IMR-90 (cell line): ENCODE results near the gene CLDN9. TPM values are rescaled to one million over a fixed set of nuclear protein-coding genes. Genes with fewer than 3 reads are reported as not detected.

ENCODE experiments used
- ATAC-seq: fragments of 200-7000 bp; cut with Tn5 transposase; 2 replicates; pipeline ENCODE4 v1.9.1; 2020; ENCODE audit warnings: low read depth, mild to moderate bottlenecking, moderate library complexity
- BruUV-seq: library from RNA; stranded (reverse); fragments of 400-500 nt; replicated peaks from 2 replicates; lab custom pipeline; 2021; lab: Mats Ljungman, UMichigan
- CTCF ChIA-PET: fragments of 300-600 bp; formaldehyde crosslinking; extraction: SDS; loops from one replicate; lab custom pipeline; 2021; ENCODE audit warnings: antibody characterized with exemption; lab: Yijun Ruan, JAX
- POLR2A ChIA-PET: fragments of 300-600 bp; sonication (Branson Sonifier 250); formaldehyde crosslinking; loops from one replicate; lab custom pipeline; 2022; ENCODE audit warnings: antibody characterized with exemption; ENCODE audit not compliant: unreplicated experiment; lab: Charles Lee
- DNase-seq: peaks from one replicate; pipeline ENCODE4 v3.0.0; 2013
- H2AFZ ChIP-seq: replicated peaks from 2 replicates; pipeline ENCODE3; 2013; ENCODE audit warnings: low read length, mild to moderate bottlenecking; ENCODE audit not compliant: poor library complexity
- H2AK5ac ChIP-seq: 2 replicates; pipeline ENCODE4 v1.6.1; 2013; ENCODE audit warnings: low read depth, low read length, inconsistent platforms
- H2AK9ac ChIP-seq: replicated peaks from 2 replicates; pipeline ENCODE3; 2013; ENCODE audit warnings: mild to moderate bottlenecking, low read depth, low read length, moderate library complexity; ENCODE audit not compliant: poor library complexity
- H2BK120ac ChIP-seq: 2 replicates; pipeline ENCODE4 v1.6.1; 2013; ENCODE audit warnings: low read depth, low read length, inconsistent platforms
- H2BK15ac ChIP-seq: 3 replicates; pipeline ENCODE4 v1.6.1; 2013; ENCODE audit warnings: low read depth, low read length, inconsistent platforms
- H2BK20ac ChIP-seq: 2 replicates; pipeline ENCODE4 v1.6.1; 2013; ENCODE audit warnings: low read depth, mild to moderate bottlenecking, inconsistent platforms, low read length, moderate library complexity
- H2BK5ac ChIP-seq: 2 replicates; pipeline ENCODE4 v1.6.1; 2013; ENCODE audit warnings: mild to moderate bottlenecking, low read depth, low read length, inconsistent platforms; ENCODE audit not compliant: poor library complexity, severe bottlenecking
- H3K14ac ChIP-seq: replicated peaks from 2 replicates; pipeline ENCODE4 v1.6.1; 2013; ENCODE audit warnings: low read depth, low read length, inconsistent platforms
- H3K18ac ChIP-seq: 2 replicates; pipeline ENCODE4 v1.6.1; 2013; ENCODE audit warnings: low read depth, low read length, control low read depth
- H3K23ac ChIP-seq: 2 replicates; pipeline ENCODE4 v1.6.1; 2013; ENCODE audit warnings: low read depth, low read length, inconsistent platforms
- H3K27ac ChIP-seq: 2 replicates; pipeline ENCODE4 v1.5.1; 2013; ENCODE audit warnings: mild to moderate bottlenecking, control low read depth, low read length; ENCODE audit not compliant: insufficient read depth
- H3K27me3 ChIP-seq: 2 replicates; pipeline ENCODE4 v1.6.1; 2013; ENCODE audit warnings: low read length; ENCODE audit not compliant: control insufficient read depth, insufficient read depth
- H3K36me3 ChIP-seq: 2 replicates; pipeline ENCODE4 v1.6.1; 2013; ENCODE audit warnings: low read length, mixed read lengths; ENCODE audit not compliant: control insufficient read depth, insufficient read depth
- H3K4ac ChIP-seq: 2 replicates; pipeline ENCODE4 v1.6.1; 2013; ENCODE audit warnings: low read depth, low read length, inconsistent platforms
- H3K4me1 ChIP-seq: 2 replicates; pipeline ENCODE4 v1.6.1; 2013; ENCODE audit warnings: low read length, mixed read lengths; ENCODE audit not compliant: control insufficient read depth, insufficient read depth
- H3K4me2 ChIP-seq: 2 replicates; pipeline ENCODE4 v1.6.1; 2013; ENCODE audit warnings: low read depth, mild to moderate bottlenecking, control low read depth, low read length, moderate library complexity
- H3K4me3 ChIP-seq: 2 replicates; pipeline ENCODE4 v1.5.1; 2013; ENCODE audit warnings: low read depth, mild to moderate bottlenecking, control low read depth, low read length, moderate library complexity; ENCODE audit not compliant: insufficient read depth
- H3K56ac ChIP-seq: 2 replicates; pipeline ENCODE4 v1.6.1; 2013; ENCODE audit warnings: low read length, inconsistent platforms; ENCODE audit not compliant: insufficient read depth; ENCODE audit errors: extremely low read depth
- H3K79me1 ChIP-seq, 2 experiments: 2 replicates each; pipeline ENCODE4 v1.6.1; 2013; ENCODE audit warnings: low read length in 2 of 2, inconsistent platforms in 1 of 2, low read depth in 1 of 2
- H3K9ac ChIP-seq: 2 replicates; pipeline ENCODE4 v1.6.1; 2013; ENCODE audit warnings: low read depth, low read length, control low read depth
- H3K9me1 ChIP-seq: 2 replicates; pipeline ENCODE4 v1.6.1; 2013; ENCODE audit warnings: low read length, inconsistent platforms; ENCODE audit not compliant: insufficient read depth
- H3K9me3 ChIP-seq: 2 replicates; pipeline ENCODE4 v1.6.1; 2013; ENCODE audit warnings: low read length; ENCODE audit not compliant: control insufficient read depth, insufficient read depth
- H4K20me1 ChIP-seq: 2 replicates; pipeline ENCODE4 v1.6.1; 2013; ENCODE audit warnings: low read length, inconsistent platforms; ENCODE audit not compliant: insufficient read depth
- H4K5ac ChIP-seq: 2 replicates; pipeline ENCODE4 v1.6.1; 2013; ENCODE audit warnings: mild to moderate bottlenecking, low read depth, low read length, control low read depth
- H4K8ac ChIP-seq, 2 experiments: 2 replicates each; pipeline ENCODE4 v1.6.1; 2013; ENCODE audit warnings: low read depth in 2 of 2, low read length in 2 of 2, control low read depth in 1 of 2, inconsistent platforms in 1 of 2
- H4K91ac ChIP-seq: 2 replicates; pipeline ENCODE4 v1.6.1; 2013; ENCODE audit warnings: low read depth, low read length, inconsistent platforms; ENCODE audit not compliant: insufficient read depth
- CEBPB ChIP-seq: IDR thresholded peaks from 2 replicates; pipeline ENCODE4 v1.6.1; 2012; ENCODE audit warnings: low read depth, low read length, improper control_type of control experiment
- CHD1 ChIP-seq: IDR thresholded peaks from 2 replicates; pipeline ENCODE4 v1.6.1; 2012; ENCODE audit warnings: low read depth, low read length, improper control_type of control experiment
- CTCF ChIP-seq: conservative IDR thresholded peaks from 2 replicates; pipeline ENCODE4 v1.5.1; 2012; ENCODE audit warnings: mild to moderate bottlenecking, low read depth, low read length, improper control_type of control experiment
- MAZ ChIP-seq: IDR thresholded peaks from 2 replicates; pipeline ENCODE4 v1.6.1; 2012; ENCODE audit warnings: low read depth, mild to moderate bottlenecking, low read length, improper control_type of control experiment, moderate library complexity, borderline replicate concordance
- MXI1 ChIP-seq: IDR thresholded peaks from 2 replicates; pipeline ENCODE4 v1.6.1; 2012; ENCODE audit warnings: low read depth, mild to moderate bottlenecking, low read length, moderate library complexity, borderline replicate concordance
- POLR2A ChIP-seq: IDR thresholded peaks from 2 replicates; pipeline ENCODE4 v1.6.1; 2012; ENCODE audit warnings: mild to moderate bottlenecking, low read depth, low read length
- RCOR1 ChIP-seq: IDR thresholded peaks from 2 replicates; pipeline ENCODE4 v1.6.1; 2012; ENCODE audit warnings: mild to moderate bottlenecking, low read length, improper control_type of control experiment; ENCODE audit not compliant: insufficient replicate concordance
- WGBS, 2 experiments: methylation state at CpG; one replicate each; pipeline versions ENCODE4 v1.1.5 to v1.1.7; 2013; ENCODE audit warnings: missing lambda C conversion rate in 2 of 2; ENCODE audit not compliant: insufficient read length in 1 of 2; ENCODE audit errors: extremely low coverage in 2 of 2; 5-methylcytosine and 5-hydroxymethylcytosine counted together
- dilution Hi-C: fragments of 300-500 bp; cut with HindIII; formaldehyde crosslinking; loops from one replicate; pipeline ENCODE4 v1.14.3; 2018; ENCODE audit warnings: low sequenced_read_pairs; ENCODE audit not compliant: unreplicated experiment
- in situ Hi-C: fragments of 300-500 bp; cut with MboI; formaldehyde crosslinking; loops from 3 replicates; pipeline ENCODE4 v1.14.3; 2019; ENCODE audit warnings: low sequenced_read_pairs, inconsistent platforms, mixed read lengths
- intact Hi-C: fragments of 100-400 bp; cut with micrococcal nuclease; formaldehyde crosslinking; loops from 2 replicates; pipeline ENCODE4 v1.10.0; 2022
- polyA plus RNA-seq, 3 experiments: library from polyadenylated mRNA; depleted of rRNA; stranded (reverse); fragments of >200 nt; gene quantifications; 2 replicates each; pipeline ENCODE4 v1.2.3, GENCODE V29; 2012; ENCODE audit warnings: low replicate concordance in 1 of 3
- total RNA-seq: library from RNA; depleted of rRNA; stranded (reverse); fragments of >200 nt; gene quantifications from 2 replicates; pipeline ENCODE4 v1.2.3, GENCODE V29; 2012
- TF ChIP-seq, protein P1 (sequence below): fragments of 150-350 bp; IDR thresholded peaks from 2 replicates; pipeline ENCODE4 v1.6.1; 2016; ENCODE audit warnings: low read depth, mild to moderate bottlenecking, low read length, moderate library complexity, borderline replicate concordance

CLDN9 gene
- total and polyA plus RNA-seq, 2 of the 4 experiments (the other 2 are of a cell fraction): 0.05 TPM; not detected in 1

DNA sequence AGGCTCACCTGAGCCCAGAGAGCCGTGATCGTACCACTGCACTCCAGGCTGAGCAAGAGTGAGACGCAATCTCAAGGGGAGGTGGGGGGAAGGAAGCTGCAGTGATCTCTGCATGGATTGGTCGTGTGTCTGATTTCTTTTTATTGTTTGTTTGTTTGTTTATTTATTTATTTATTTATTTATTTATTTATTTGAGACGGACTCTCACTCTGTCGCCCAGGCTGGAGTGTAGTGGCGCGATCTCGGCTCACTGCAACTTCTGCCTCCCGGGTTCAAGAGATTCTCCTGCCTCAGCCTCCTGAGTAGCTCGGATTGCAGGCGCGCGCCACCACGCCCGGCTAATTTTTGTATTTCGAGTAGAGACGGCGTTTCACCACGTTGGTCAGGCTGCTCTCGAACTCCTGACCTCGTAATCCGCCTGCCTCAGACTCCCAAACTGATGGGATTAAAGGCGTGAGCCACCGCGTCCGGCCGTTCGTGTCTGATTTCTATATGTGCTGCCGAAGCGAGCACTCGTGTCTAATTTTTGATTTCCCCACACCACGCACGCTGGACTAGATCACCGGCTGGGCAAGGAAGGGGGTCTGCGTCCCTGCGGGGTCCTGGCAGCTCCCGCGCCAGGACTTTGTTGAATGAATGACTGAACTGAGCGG is 7.0 kb downstream of the CLDN9 start (continued):
- TF ChIP-seq MAZ (no peak), RCOR1 (no peak)

GRCh38 chr16:3020247-3020603 is 7.5 kb downstream of the CLDN9 start, which contains the start of gene TNFRSF12A:
Gene TNFRSF12A (plus strand): TSS chr16:3020368. CDS start chr16:3020398, 30 bp downstream.
- BruUV-seq: no TSS peak
- no peaks in the 10 kb centered on the region for H3K9me3 ChIP-seq
- CTCF ChIA-PET: interaction anchor here (0.5 to 2.7 kb wide), 2 partner anchors 11 to 1153 kb away, joined by 8 to 12 read pairs; no protein-coding TSS in a partner anchor
- intact Hi-C loops: no loop called here
- H2BK5ac ChIP-seq: peak within 1 kb of the TSS; percentile 99
- peak within 1 kb of the TSS; percentile 99 for H3K4ac ChIP-seq
- H3K27ac ChIP-seq: peak within 1 kb of the TSS; percentile 97
- dilution Hi-C loops: no loop called here
- peak within 1 kb of the TSS; percentile 100 for H3K56ac ChIP-seq
- in situ Hi-C loops: no loop called here
- H3K27me3 ChIP-seq: no peaks in the 10 kb centered on the region; the same call in 1 of the 2 replicates
- peak within 1 kb of the TSS; percentile 99 for H3K4me2 ChIP-seq
- peak within 1 kb of the TSS; percentile 95; the same call in 1 of the 2 replicates for H2BK20ac ChIP-seq
- H2AK9ac ChIP-seq: peak within 1 kb of the TSS; percentile 99
- H4K91ac ChIP-seq: peak within 1 kb of the TSS; percentile 98
- H3K79me1 ChIP-seq: peaks cover 0 to 27% of the 10 kb centered on the region in 2 experiments; a peak in 2 of 4 replicates
- DNase-seq (peak; percentile 68), ATAC-seq (peak; percentile 11)
- peak within 1 kb of the TSS; percentile 83 for H3K18ac ChIP-seq
- H2AK5ac ChIP-seq: peak within 1 kb of the TSS; percentile 93
- H3K23ac ChIP-seq: peak within 1 kb of the TSS; percentile 100
- TF ChIP-seq POLR2A: peak; percentile 98
- TF ChIP-seq CEBPB: no peak
- no peak for TF ChIP-seq CTCF
- peak; percentile 63; the same call in 1 of the 2 replicates for TF ChIP-seq MAZ
- TF ChIP-seq, protein P1, sequence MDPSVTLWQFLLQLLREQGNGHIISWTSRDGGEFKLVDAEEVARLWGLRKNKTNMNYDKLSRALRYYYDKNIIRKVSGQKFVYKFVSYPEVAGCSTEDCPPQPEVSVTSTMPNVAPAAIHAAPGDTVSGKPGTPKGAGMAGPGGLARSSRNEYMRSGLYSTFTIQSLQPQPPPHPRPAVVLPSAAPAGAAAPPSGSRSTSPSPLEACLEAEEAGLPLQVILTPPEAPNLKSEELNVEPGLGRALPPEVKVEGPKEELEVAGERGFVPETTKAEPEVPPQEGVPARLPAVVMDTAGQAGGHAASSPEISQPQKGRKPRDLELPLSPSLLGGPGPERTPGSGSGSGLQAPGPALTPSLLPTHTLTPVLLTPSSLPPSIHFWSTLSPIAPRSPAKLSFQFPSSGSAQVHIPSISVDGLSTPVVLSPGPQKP: no peak
- TF ChIP-seq CHD1: peak; percentile 64; the same call in 1 of the 2 replicates
- peak; percentile 29; the same call in 1 of the 2 replicates for TF ChIP-seq MXI1
- H4K5ac ChIP-seq: peak within 1 kb of the TSS; percentile 76
- peak within 1 kb of the TSS; percentile 77 for H3K4me3 ChIP-seq
- POLR2A ChIA-PET: interaction anchor here (0.5 to 0.7 kb wide), 6 partner anchors 10 to 496 kb away, joined by 3 to 13 read pairs (median 6); no protein-coding TSS in a partner anchor
- 0% methylated on average over 9 of the region's 49 CpGs; no CpG with 5 or more reads in 1 of the 2 experiments for WGBS, 2 experiments
- H3K36me3 ChIP-seq: peaks cover 11% of the 10 kb centered on the region
- peak within 1 kb of the TSS; percentile 99 for H3K14ac ChIP-seq
- H4K8ac ChIP-seq: peak within 1 kb of the TSS; percentile 74 to 99
- H2AFZ ChIP-seq: peak within 1 kb of the TSS; percentile 96
- peaks cover 31% of the 10 kb centered on the region for H4K20me1 ChIP-seq
- H2BK120ac ChIP-seq: peak within 1 kb of the TSS; percentile 91
- H3K9me1 ChIP-seq: no peaks in the 10 kb centered on the region
- peak within 1 kb of the TSS; percentile 94 for H3K9ac ChIP-seq
- peaks cover 11% of the 10 kb centered on the region for H3K4me1 ChIP-seq
- peak within 1 kb of the TSS; percentile 78; the same call in 1 of the 3 replicates for H2BK15ac ChIP-seq
